Germinal center (tissue), 1 donor: ENCODE measurements around the gene SLC2A10.

Experiments
- DNase-seq: peaks from one replicate; pipeline ENCODE4 v3.0.0; 2012; ENCODE audit warnings: mixed read lengths, low spot score

SLC2A10 gene

GRCh38 chr20:46770330-46771194, 61.1 kb downstream of the SLC2A10 start:
- DNase-seq: no peak

- no peak for DNase-seq
Observed at GRCh38 chr20:46771195-46771588, 61.7 kb downstream of the SLC2A10 start.

GRCh38 chr20:46772901-46773300, 63.5 kb downstream of the SLC2A10 start:
- no peak for DNase-seq

GRCh38 chr20:46773680-46774079, 64.2 kb downstream of the SLC2A10 start:
- DNase-seq: no peak

- no peak for DNase-seq
Observed at GRCh38 chr20:46774236-46774635, 64.8 kb downstream of the SLC2A10 start.

- no peak for DNase-seq
Observed at GRCh38 chr20:46774943-46775560, 65.6 kb downstream of the SLC2A10 start.

GRCh38 chr20:46775806-46776205, 66.4 kb downstream of the SLC2A10 start:
- no peak for DNase-seq

GRCh38 chr20:46777331-46777730, 67.9 kb downstream of the SLC2A10 start:
- DNase-seq: no peak

GRCh38 chr20:46779831-46780230, 70.4 kb downstream of the SLC2A10 start:
- no peak for DNase-seq

- DNase-seq: no peak
Observed at GRCh38 chr20:46784436-46785127, 75.1 kb downstream of the SLC2A10 start.
